Activated CD8-positive, alpha-beta memory T cell treated with anti-CD3 and anti-CD28 coated beads, Interleukin-2, amount 50 U/mL, for 48 hours (primary cell): ENCODE results near the gene ZCCHC24.

Experiments used
- DNase-seq: peaks from one replicate; pipeline ENCODE4 v3.0.0-alpha.2; 2020

Gene ZCCHC24

GRCh38 chr10:79444199-79445119 is 965 bp downstream of the ZCCHC24 start:
- DNase-seq = peak; percentile 73

- DNase-seq = peak; percentile 48
These were observed 1.9 kb downstream of the ZCCHC24 start for GRCh38 chr10:79443338-79444198.

GRCh38 chr10:79442171-79443040 is 3.0 kb downstream of the ZCCHC24 start:
- DNase-seq = peak; percentile 46

GRCh38 chr10:79441433-79441832 is 4.0 kb downstream of the ZCCHC24 start:
- no peak for DNase-seq

- DNase-seq = no peak
These were observed 5.1 kb downstream of the ZCCHC24 start for GRCh38 chr10:79440281-79440680.

- no peak for DNase-seq
These were observed 6.7 kb downstream of the ZCCHC24 start for GRCh38 chr10:79438699-79439085.

GRCh38 chr10:79438021-79438698 is 7.3 kb downstream of the ZCCHC24 start:
- no peak for DNase-seq

- no peak for DNase-seq
These were observed 8.2 kb downstream of the ZCCHC24 start for GRCh38 chr10:79437111-79437814.

GRCh38 chr10:79436850-79437103 is 8.6 kb downstream of the ZCCHC24 start:
- DNase-seq = no peak

GRCh38 chr10:79436066-79436849 is 9.2 kb downstream of the ZCCHC24 start:
- no peak for DNase-seq

GRCh38 chr10:79435271-79436065 is 10.0 kb downstream of the ZCCHC24 start:
- no peak for DNase-seq

- DNase-seq = no peak
These were observed 10.6 kb downstream of the ZCCHC24 start for GRCh38 chr10:79434821-79435251.

- peak; percentile 65 for DNase-seq
These were observed 11.2 kb downstream of the ZCCHC24 start for GRCh38 chr10:79434223-79434687.

GRCh38 chr10:79433324-79434222 is 11.9 kb downstream of the ZCCHC24 start:
- no peak for DNase-seq

GRCh38 chr10:79431891-79432831 is 13.3 kb downstream of the ZCCHC24 start:
- DNase-seq = no peak

- no peak for DNase-seq
These were observed 14.0 kb downstream of the ZCCHC24 start for GRCh38 chr10:79431428-79431827.

- DNase-seq = no peak
These were observed 14.5 kb downstream of the ZCCHC24 start for GRCh38 chr10:79430936-79431335.
